ENCODE measurements around the gene TSPOAP1. TPM values are rescaled to one million over a fixed set of nuclear protein-coding genes. Genes with fewer than 3 reads are reported as not detected.

TSPOAP1 gene
- total RNA-seq, 1 experiment from 2014 or later = 10.9 TPM

GRCh38 chr17:58264407-58265103 is 64.0 kb downstream of the TSPOAP1 start:
- H3K4me3 Mint-ChIP-seq = no peak overlapping the region
- H3K9me3 Mint-ChIP-seq = no peaks in the 10 kb centered on the region
- ATAC-seq (no peak), DNase-seq (ENCODE audit: low spot score) (no peak)
- ChIA-PET CTCF (interaction anchor here (0.6 to 1.5 kb wide), 4 partner anchors 10 to 210 kb away, joined by 3 to 6 read pairs (median 4); no protein-coding TSS in a partner anchor), POLR2A (interaction anchor here (0.6 kb wide), 1 partner anchor 625 kb away, joined by 3 read pairs; no protein-coding TSS in a partner anchor)
- no peaks in the 10 kb centered on the region for H3K4me1 Mint-ChIP-seq
- peaks cover 61% of the 10 kb centered on the region for H3K27me3 Mint-ChIP-seq (ENCODE audit: low read depth)
- no peaks in the 10 kb centered on the region for H3K36me3 Mint-ChIP-seq
- TF ChIP-seq ZNF423 (CRISPR knock-in tag; IDR thresholded peaks at IDR 0.05) (no peak), NR1H2 (CRISPR knock-in tag; IDR thresholded peaks at IDR 0.05) (no peak), ZNF671 (CRISPR knock-in tag; IDR thresholded peaks at IDR 0.05) (no peak), IRF1 (CRISPR knock-in tag; IDR thresholded peaks at IDR 0.05) (no peak), ELF4 (CRISPR knock-in tag; IDR thresholded peaks at IDR 0.05; ENCODE audit: low read depth) (no peak), ERG (CRISPR knock-in tag; IDR thresholded peaks at IDR 0.05) (no peak), HMGXB4 (CRISPR knock-in tag; IDR thresholded peaks at IDR 0.05) (no peak), PRDM15 (CRISPR knock-in tag; IDR thresholded peaks at IDR 0.05) (no peak), AFF4 (CRISPR knock-in tag; IDR thresholded peaks at IDR 0.05; ENCODE audit: borderline replicate concordance) (no peak), CREM (CRISPR knock-in tag; IDR thresholded peaks at IDR 0.05) (no peak), ESRRA (CRISPR knock-in tag; IDR thresholded peaks at IDR 0.05; ENCODE audit: borderline replicate concordance) (no peak), ZMAT4 (CRISPR knock-in tag; IDR thresholded peaks at IDR 0.05) (no peak), E2F4 (CRISPR knock-in tag; IDR thresholded peaks at IDR 0.05; ENCODE audit: borderline replicate concordance, low read depth) (no peak), EMX1 (CRISPR knock-in tag; IDR thresholded peaks at IDR 0.05) (no peak)
- no peak overlapping the region for H3K27ac Mint-ChIP-seq

Measured in WTC11 (cell line).